Fibroblast of lung (primary cell): ENCODE measurements around the gene GNAT3.

Experiments
- EZH2 ChIP-seq: IDR thresholded peaks from 2 replicates; pipeline ENCODE4 v1.5.1; 2012; ENCODE audit warnings: low read length, control low read depth, mild to moderate bottlenecking; ENCODE audit errors: missing control alignments
- TF ChIP-seq, protein P1 (sequence below), 2 donors: IDR thresholded peaks in 1 of 2; conservative IDR thresholded peaks in 1 of 2; 1 replicate in 1 of 2; 2 replicates in 1 of 2; pipeline ENCODE4 v1.5.1; 2011 to 2012; ENCODE audit warnings: low read length in 2 of 2, control low read depth in 1 of 2, inconsistent platforms in 1 of 2, low read depth in 1 of 2, mild to moderate bottlenecking in 1 of 2

DNA sequence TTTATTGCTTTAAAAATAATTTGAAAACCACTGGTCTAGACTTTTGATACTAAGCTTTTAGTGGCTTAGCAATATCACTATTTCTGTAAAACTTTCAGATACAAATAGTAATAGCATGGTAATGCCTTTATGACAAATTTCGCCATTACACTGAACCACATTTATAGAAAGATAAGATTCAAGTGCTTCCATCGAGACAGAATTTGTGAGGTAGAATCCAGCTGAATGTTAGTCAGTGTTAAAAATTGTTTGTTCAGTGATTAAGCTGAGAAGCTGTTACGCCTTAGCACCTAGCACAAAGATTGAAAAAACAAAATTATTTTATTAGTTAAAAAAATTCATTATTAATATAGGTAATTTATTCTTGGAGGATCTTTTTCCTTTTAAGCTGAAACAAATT is 36.5 kb downstream of the GNAT3 start:
- TF ChIP-seq, protein P1, sequence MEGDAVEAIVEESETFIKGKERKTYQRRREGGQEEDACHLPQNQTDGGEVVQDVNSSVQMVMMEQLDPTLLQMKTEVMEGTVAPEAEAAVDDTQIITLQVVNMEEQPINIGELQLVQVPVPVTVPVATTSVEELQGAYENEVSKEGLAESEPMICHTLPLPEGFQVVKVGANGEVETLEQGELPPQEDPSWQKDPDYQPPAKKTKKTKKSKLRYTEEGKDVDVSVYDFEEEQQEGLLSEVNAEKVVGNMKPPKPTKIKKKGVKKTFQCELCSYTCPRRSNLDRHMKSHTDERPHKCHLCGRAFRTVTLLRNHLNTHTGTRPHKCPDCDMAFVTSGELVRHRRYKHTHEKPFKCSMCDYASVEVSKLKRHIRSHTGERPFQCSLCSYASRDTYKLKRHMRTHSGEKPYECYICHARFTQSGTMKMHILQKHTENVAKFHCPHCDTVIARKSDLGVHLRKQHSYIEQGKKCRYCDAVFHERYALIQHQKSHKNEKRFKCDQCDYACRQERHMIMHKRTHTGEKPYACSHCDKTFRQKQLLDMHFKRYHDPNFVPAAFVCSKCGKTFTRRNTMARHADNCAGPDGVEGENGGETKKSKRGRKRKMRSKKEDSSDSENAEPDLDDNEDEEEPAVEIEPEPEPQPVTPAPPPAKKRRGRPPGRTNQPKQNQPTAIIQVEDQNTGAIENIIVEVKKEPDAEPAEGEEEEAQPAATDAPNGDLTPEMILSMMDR (conservative IDR thresholded peaks at IDR 0.05 in 1 of 2, IDR thresholded peaks at IDR 0.05 in 1 of 2; ENCODE audit: low read depth in 1 of 2, low read length in 2 of 2), result no peak
- TF ChIP-seq EZH2, result no peak
